ENCODE measurements around the gene TDRKH.
"Not testable (repeated sequence)": the region's sequence is repeated elsewhere in the genome, so short reads cannot be mapped to it uniquely, and the experiment has no call there.

The TDRKH gene

DNA sequence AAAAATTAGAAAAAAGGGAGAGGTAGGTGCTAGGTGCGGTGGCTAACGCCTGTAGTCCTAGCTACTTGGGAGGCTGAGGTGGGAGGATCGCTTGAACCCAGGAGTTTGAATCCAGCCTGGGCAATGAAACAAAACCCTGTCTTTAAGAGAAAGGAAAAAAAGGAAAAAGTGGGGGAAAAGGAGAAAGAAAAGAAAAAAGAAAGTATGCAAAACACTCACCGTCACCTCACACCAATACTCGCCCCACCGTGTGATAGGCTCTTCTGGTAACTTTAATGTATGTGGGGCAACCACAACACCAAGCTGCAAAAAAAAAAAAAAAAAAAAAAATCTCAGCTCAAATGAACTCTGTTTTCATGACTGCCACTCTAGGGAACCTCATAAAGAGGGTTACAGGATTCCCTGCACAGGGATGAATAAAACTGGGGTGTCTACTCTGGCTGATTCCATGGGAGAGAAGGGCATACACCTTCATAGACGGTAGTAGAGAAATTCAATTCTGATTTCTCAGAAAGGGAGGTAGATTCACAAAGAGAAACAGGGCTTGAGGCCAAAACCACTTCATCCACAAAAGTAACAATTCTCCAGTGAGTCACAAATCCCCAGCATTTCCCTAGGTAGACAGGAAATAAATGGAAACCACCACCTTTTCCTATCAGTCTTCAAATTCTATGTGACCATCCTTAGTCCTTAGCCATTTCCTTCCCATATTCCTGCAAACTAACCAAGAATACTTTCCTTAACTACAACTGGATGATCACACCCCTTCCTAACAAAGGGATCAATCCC, 29.5 kb downstream of the TDRKH start:
- DNase-seq, result no peak

DNA sequence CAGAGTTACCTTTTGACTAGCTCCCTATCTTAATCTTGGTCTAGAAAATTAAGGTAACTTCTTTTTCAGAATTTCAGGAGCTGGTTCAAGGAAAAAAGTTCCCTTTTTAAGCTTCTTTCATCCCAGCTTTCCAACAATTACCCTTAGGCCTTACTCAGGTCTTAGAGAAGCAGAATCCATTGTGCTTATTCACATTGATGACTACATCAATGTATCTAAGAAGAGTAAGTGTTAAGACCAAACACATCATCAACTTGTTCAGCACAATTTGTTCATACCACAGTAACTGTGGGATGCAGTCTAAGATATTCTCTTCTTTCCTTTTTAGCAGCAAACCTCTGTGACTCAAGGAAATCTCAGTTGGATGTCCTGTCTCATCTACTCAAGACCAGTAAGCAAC, 31.1 kb downstream of the TDRKH start:
- DNase-seq, result no peak

DNA sequence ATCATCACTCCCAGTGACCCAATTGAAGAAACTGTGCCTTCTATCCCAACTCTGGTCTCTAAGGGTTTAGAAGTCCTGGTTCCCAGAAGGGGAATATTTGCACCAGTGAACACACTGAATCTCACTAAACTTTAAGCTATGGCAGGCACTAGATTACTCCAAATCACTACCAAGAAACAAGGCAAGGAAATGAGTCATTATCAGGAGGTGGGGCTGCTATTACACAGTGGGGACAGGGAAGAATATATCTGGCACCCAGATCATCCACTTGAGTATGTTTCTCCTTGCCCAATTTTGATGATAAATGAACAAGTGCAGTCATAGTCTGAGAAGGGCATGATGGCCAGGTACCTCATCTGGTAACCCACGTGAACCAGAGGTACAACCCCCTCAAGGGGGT, 34.0 kb downstream of the TDRKH start:
- DNase-seq, result no peak

DNA sequence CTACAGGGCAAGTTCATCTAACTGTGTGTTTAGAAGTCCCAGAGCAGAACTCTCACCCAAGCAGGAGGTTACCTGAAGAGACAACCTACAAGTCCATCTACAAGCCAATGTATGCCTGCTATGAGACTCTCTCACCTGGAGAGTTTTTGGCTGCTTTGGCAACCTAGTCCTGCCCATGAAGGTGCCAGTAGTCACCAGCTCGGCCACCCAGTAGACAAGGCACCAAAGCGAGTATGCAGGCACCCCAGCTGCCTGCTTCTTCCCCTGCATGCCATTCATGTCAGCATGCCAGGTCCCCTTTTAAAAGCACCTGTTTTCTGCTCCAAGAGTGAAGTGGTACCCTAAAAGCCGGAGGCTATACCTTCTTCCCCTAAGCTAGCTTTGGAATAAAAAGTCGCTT, 48.8 kb downstream of the TDRKH start:
- no peak for DNase-seq

DNA sequence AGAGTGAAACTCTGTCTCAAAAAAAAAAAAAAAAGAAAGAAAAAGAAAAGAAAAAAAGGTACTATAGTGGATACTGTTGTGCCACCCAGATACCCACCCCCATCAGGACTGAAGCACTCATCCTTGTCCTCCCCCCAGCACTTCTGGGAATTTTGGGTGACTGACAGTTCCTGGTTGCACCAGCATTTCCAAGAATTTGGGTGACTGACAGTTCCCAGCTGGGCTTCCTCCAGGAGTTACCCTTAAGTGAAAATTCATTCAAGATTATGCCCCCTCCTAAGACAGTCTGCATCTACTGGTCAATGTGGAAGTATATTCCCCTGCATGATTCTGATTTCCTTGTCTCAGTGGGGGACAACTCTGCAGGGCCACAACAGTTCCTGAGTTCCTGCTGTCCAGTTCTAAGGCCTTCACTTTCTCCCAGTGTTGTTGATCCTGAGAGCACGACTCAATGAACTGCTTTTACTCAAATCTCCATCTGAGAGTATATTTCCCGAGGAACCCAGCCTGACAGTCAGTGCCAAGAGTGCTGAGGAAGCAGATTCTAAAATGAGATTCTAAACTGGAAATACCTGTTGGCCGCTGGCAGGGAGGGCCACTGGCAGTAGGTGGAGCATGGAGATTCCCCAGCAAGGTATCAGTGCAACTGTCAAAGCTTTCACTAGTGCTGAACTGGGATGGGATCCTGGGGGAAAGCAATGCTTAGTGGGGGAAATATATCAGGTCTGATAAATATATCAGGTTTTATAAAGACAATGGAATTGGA, 50.5 kb downstream of the TDRKH start:
- no peak for DNase-seq

DNA sequence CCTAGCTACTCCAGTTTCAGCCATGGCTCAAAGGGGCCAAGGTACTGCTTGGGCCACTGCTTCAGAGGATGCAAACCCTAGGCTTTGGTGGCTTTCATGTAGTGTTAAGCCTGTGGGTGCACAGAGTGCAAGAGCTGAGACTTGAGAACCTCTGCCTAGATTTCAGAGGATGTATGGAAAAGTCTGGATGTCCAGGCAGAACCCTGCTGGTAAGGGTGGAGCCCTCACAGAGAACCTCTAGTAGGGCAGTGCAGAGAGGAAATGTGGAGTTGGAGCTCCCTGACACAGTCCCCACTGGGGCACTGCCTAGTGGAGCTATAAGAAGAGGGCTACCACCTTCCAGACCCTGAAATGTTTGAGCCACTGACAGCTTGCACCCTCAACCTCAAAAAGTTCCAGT, 52.8 kb downstream of the TDRKH start:
- no peak for DNase-seq

DNA sequence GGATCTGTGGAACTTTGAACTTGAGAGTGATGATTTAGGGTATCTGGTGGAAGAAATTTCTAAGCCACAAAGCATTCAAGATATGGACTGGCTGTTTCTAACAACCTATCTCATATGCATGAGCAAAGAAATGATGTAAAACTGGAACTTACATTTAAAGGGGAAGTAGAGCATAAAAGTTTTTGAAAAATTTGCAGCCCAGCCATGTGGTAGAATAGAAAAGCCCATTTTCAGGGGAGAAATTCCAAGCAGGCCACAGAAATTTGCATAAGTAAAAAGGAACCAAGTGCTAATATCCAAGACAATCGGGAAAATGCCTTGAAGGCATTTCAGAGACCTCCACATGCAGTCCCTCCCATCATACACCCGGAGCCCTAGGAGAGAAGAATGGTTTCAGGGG, 53.3 kb downstream of the TDRKH start:
- DNase-seq, result no peak

DNA sequence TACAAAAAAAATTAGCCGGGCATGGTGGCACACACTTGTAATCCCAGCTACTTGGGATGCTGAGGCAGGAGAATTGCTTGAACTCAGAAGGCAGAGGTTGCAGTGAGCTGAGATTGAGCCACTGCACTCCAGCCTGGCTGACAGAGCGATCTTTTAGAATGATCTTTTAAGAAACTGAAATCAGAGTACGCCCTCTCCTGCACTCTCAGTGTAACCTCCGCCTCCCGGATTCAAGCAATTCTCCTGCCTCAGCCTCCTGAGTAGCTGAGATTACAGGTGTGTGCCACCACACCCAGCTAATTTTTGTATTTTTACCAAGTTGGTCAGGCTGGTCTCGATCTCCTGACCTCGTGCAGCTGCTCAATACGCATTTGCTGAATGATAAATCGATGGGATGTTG, 56.3 kb downstream of the TDRKH start:
- not testable (repeated sequence) for DNase-seq

DNA sequence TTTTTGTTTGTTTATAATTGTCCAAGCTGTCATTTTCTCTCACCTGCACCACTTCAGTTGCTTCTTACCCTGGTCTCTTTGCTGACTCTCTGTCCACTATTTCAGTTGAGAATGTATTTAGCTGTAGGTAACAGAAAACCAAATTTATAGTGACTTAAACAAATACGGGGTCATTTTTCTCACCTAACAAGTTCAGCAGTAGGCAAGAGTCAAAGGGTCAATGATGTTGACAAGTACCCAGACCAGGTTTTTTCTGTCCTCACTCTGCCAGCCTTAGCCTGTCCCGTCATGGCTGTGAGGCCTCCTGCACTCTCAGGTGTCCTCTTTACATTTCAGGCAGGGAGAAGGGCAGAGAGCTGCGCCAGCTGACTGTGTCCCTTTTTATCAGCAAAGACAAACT, 57.2 kb downstream of the TDRKH start:
- DNase-seq, result no peak

DNA sequence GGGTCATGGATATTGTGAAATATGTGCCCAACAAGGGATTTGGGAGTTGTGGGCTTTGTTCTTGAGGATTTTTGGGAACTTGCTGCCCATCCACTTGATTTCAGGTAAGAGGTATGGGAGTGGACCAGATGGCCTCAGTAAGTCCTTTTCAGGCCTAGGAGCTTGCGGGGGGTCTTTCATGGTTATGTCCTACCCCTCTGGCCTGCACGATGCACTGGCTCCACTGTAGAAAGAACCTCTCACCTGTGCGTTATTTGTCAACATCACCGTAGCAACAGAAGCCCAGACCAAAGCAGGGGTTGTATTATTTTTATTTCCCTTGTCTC, 60.4 kb downstream of the TDRKH start:
- DNase-seq, result no peak

DNA sequence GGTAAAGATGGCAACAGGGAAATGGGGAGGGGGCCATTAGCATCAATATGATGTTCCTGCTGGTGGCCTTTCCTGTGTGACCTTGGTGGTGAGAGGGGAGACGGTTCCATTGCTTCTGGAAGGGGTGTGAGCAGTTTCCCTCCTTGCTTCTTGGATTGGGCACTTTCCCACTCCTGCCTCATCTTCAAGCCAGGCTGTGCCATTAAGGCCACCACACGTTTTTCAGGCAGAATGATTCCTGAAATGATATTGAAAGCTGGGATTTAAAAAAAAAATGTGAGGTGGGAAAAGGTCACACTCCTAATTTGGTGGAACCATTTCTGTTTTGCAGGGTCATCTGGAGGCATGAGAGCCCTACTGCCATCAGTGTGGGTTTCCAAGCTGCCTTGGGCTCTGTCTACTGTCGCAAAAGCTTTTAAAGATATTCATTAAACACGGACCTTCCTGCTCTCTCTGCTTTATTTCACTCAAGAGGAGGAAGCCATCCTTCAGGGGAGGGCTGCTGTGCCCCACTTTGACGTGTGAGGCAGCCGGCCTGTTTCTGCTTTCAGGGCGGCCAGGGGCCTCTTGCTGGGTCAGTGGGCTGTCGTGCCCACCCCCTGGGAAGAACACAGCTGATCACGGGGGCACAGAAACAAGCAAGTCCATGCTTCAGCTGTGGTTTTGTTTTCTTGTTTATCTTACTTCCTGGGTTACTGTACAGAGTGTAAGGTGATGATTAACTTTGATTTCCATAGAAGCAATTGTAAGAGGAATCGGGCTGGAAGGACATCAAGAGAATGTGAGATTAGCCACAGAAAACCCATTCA, 60.9 kb downstream of the TDRKH start:
- no peak for DNase-seq

DNA sequence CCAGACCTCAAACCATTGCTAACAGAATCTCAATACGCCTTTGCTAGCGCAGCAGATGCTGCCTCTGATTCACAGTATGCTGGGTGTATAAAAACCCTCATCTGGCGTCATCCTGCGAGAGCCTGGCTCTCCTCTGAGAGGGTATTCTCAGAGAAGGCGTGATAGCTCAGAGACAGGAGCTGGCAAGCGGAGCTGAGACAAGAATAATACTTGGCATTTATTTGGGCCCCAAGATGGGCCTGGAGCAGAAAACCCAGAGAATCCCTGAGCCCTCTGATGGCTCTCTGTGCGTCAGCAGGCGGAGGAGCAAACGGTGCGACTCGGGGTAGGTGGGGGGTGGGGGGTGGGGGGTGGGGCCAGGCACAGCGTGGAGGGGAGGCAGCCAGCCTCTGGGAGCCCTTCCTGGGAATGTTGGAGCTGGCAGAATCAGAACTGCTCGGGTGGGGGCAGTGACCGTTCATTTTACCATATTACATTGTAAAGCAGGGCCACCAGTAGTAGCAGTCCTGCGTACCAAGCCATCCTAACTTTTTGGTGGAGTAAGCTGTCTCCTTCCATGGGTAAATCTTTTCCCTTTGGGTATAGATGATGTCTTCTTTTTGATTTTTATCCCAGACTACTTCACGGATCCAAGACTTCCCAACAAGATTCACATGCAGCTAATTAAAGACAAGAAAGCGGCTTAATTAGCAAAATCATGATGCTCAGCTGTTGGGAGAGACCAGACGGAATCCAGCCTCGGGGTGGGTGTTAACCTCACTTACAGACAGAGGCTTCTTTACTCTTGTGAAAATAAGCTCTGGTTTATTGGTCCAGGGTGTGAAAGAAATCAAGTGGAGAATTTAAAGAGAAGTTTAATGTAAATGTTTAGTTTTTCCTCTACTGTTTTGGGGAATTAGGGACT, 61.9 kb downstream of the TDRKH start:
- no peak for DNase-seq

DNA sequence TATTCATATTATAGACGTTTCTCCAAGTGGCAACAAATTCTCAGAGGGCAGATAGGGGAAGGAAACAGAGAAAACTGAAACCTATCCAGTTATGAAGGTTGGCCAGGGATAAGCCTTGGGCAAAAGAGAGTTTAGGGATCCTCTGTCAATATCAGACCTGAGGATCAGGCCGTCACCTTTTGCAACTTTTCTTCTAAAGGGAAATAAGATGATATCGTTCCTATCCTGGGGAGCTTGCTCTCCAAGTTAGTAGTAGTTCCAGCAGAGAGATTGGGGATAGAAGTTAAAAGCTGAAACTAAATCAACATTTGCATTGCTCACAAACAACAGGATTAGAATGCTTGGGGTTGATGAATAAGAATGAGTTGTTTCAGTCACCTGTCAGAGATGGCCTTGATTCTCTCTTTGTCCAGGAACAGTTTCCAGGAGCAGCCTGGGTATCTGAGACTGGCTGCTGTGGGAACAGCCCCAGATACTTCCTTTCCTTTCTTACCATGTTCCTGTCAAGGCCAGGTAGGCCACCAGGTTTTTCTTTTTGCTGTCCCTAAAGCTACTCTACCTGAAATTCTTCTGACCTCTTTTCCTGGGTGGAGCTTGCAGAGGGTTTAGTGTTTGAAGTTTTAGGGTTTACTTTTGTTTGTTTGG, 66.5 kb downstream of the TDRKH start:
- no peak for DNase-seq

Measured in bone marrow (tissue), 2 donors.